Naive thymus-derived CD8-positive, alpha-beta T cell (primary cell): ENCODE results near the gene INTS2. TPM values are rescaled to one million over a fixed set of nuclear protein-coding genes. Genes with fewer than 3 reads are reported as not detected.
"Not testable (repeated sequence)": the region's sequence is repeated elsewhere in the genome, so short reads cannot be mapped to it uniquely, and the experiment has no call there.

Experiments
- ATAC-seq, 2 donors: fragments of 150-1000 bp; cut with Tn5 transposase in 1 of 2; sonication (Bioruptor Pico), chemical (Tn5 transposase) in 1 of 2; 1 replicate in 1 of 2; 2 replicates in 1 of 2; pipeline ENCODE4 v1.10.0; 2021; ENCODE audit warnings: mild to moderate bottlenecking in 2 of 2, moderate library complexity in 2 of 2
- POLR2A ChIA-PET: fragments of 350-600 bp; sonication (Branson Sonifier 250); formaldehyde crosslinking; loops from one replicate; lab custom pipeline; 2021; ENCODE audit warnings: antibody characterized with exemption; lab: Charles Lee
- DNase-seq, 10 donors: peaks; one replicate each; pipeline versions ENCODE4 v3.0.0 to v3.0.0-alpha.2; 2020 to 2022
- H3K27ac Mint-ChIP-seq, 10 donors: one replicate each; pipeline ENCODE4 v1.8.0; 2020 to 2022; ENCODE audit warnings: mild to moderate bottlenecking in 10 of 10, mixed read lengths in 10 of 10, moderate library complexity in 4 of 10, inconsistent platforms in 1 of 10
- H3K27me3 Mint-ChIP-seq, 5 donors: one replicate each; pipeline ENCODE4 v1.8.0; 2021 to 2022; ENCODE audit warnings: mixed read lengths in 5 of 5
- H3K36me3 Mint-ChIP-seq, 3 donors: one replicate each; pipeline ENCODE4 v1.8.0; 2020 to 2022; ENCODE audit warnings: mixed read lengths in 3 of 3, mild to moderate bottlenecking in 2 of 3, inconsistent platforms in 1 of 3
- H3K4me1 Mint-ChIP-seq, 4 donors: one replicate each; pipeline ENCODE4 v1.8.0; 2021 to 2022; ENCODE audit warnings: mixed read lengths in 4 of 4
- H3K4me3 Mint-ChIP-seq, 10 donors: one replicate each; pipeline ENCODE4 v1.8.0; 2020 to 2022; ENCODE audit warnings: mild to moderate bottlenecking in 10 of 10, mixed read lengths in 10 of 10, moderate library complexity in 6 of 10, inconsistent platforms in 1 of 10
- H3K9me3 Mint-ChIP-seq, 9 donors: one replicate each; pipeline ENCODE4 v1.8.0; 2020 to 2022; ENCODE audit warnings: mixed read lengths in 9 of 9, mild to moderate bottlenecking in 3 of 9, inconsistent platforms in 1 of 9, moderate library complexity in 1 of 9
- polyA plus RNA-seq, 3 donors: library from polyadenylated mRNA; unstranded; fragments of 300-500 nt; fragmentation: Illumina TruSeq; gene quantifications; one replicate each; pipeline ENCODE4 v1.2.3, GENCODE V29; 2021
- total RNA-seq, 8 experiments: library from RNA in 2 of 8; stranded (reverse) in 2 of 8; gene quantifications; one replicate each; pipeline ENCODE4 v1.2.3 and lab custom pipeline; 2021 to 2026

Gene INTS2
- total and polyA plus RNA-seq, 5 experiments from 2014 or later, result 3.3 to 19.4 (median 4.0) TPM

- H3K36me3 Mint-ChIP-seq, result peaks cover 0 to 38% (median 2%) of the 10 kb centered on the region in 3 donors
These were observed 15.3 kb upstream of the INTS2 start for GRCh38 chr17:61943117-61943516.

GRCh38 chr17:61942085-61942484, 14.3 kb upstream of the INTS2 start:
- DNase-seq, result no peak
- Mint-ChIP-seq H3K4me1 (no peaks in the 10 kb centered on the region), H3K27me3 (no peaks in the 10 kb centered on the region), H3K36me3 (peaks cover 0 to 31% (median 2%) of the 10 kb centered on the region in 3 donors), H3K27ac (peak overlapping the region in 1 of 10 donors; percentile 27), H3K9me3 (no peaks in the 10 kb centered on the region), H3K4me3 (no peak overlapping the region)
- no peak for ATAC-seq
- POLR2A ChIA-PET, result no interaction called here

More at GRCh38 chr17:61943117-61943516, 15.3 kb upstream of the INTS2 start:
- no peak overlapping the region for H3K4me3 Mint-ChIP-seq
- no peaks in the 10 kb centered on the region for H3K27me3 Mint-ChIP-seq
- POLR2A ChIA-PET, result no interaction called here
- H3K27ac Mint-ChIP-seq, result no peak overlapping the region
- DNase-seq, result no peak
- ATAC-seq, result no peak
- H3K9me3 Mint-ChIP-seq, result no peaks in the 10 kb centered on the region
- H3K4me1 Mint-ChIP-seq, result no peaks in the 10 kb centered on the region

GRCh38 chr17:61928101-61928436, 287 bp upstream of the INTS2 start:
- H3K27ac Mint-ChIP-seq, result peak overlapping the region; percentile 91 to 99 (median 98)
- POLR2A ChIA-PET, result interaction anchor here (1.0 kb wide), 1 partner anchor 138 kb away, joined by 3 read pairs; no protein-coding TSS in a partner anchor
- H3K27me3 Mint-ChIP-seq, result peaks cover 0 to 3% (median 0%) of the 10 kb centered on the region in 5 donors
- no peaks in the 10 kb centered on the region for H3K9me3 Mint-ChIP-seq
- no peak for ATAC-seq
- H3K4me1 Mint-ChIP-seq, result peaks cover 8 to 26% (median 24%) of the 10 kb centered on the region in 4 donors
- H3K36me3 Mint-ChIP-seq, result peaks cover 0 to 16% (median 9%) of the 10 kb centered on the region in 3 donors
- H3K4me3 Mint-ChIP-seq, result peak overlapping the region; percentile 89 to 98 (median 95)
- no peak for DNase-seq

- peaks cover 0 to 3% (median 0%) of the 10 kb centered on the region in 5 donors for H3K27me3 Mint-ChIP-seq
- peaks cover 0 to 24% (median 10%) of the 10 kb centered on the region in 3 donors for H3K36me3 Mint-ChIP-seq
- peak overlapping the region; percentile 91 to 99 (median 98) for H3K27ac Mint-ChIP-seq
- peaks cover 8 to 26% (median 24%) of the 10 kb centered on the region in 4 donors for H3K4me1 Mint-ChIP-seq
- no peak for ATAC-seq
- H3K9me3 Mint-ChIP-seq, result no peaks in the 10 kb centered on the region
- peak overlapping the region; percentile 89 to 98 (median 95) for H3K4me3 Mint-ChIP-seq
- POLR2A ChIA-PET, result interaction anchor here (0.6 kb wide), 1 partner anchor 1476 kb away, joined by 3 read pairs; no protein-coding TSS in a partner anchor
- no peak for DNase-seq
These were observed 965 bp downstream of the INTS2 start for GRCh38 chr17:61926826-61927207.

- H3K9me3 Mint-ChIP-seq, H3K27me3 Mint-ChIP-seq, DNase-seq, ATAC-seq, POLR2A ChIA-PET, H3K27ac Mint-ChIP-seq, H3K4me3 Mint-ChIP-seq: not testable (repeated sequence)
- Mint-ChIP-seq H3K4me1 (peaks cover 2 to 11% (median 7%) of the 10 kb centered on the region in 4 donors), H3K36me3 (peaks cover 5 to 83% (median 32%) of the 10 kb centered on the region in 3 donors)
These were observed 12.6 kb downstream of the INTS2 start for GRCh38 chr17:61915162-61915561.

GRCh38 chr17:61908292-61909037, 19.3 kb downstream of the INTS2 start:
- Mint-ChIP-seq H3K9me3 (no peaks in the 10 kb centered on the region), H3K27ac (no peak overlapping the region), H3K27me3 (no peaks in the 10 kb centered on the region), H3K4me1 (peaks cover 0 to 6% (median under 1%) of the 10 kb centered on the region in 4 donors), H3K4me3 (no peak overlapping the region), H3K36me3 (peaks cover 18 to 85% (median 26%) of the 10 kb centered on the region in 3 donors)
- POLR2A ChIA-PET, result no interaction called here
- DNase-seq (no peak), ATAC-seq (no peak)

GRCh38 chr17:61907361-61907760, 20.4 kb downstream of the INTS2 start:
- DNase-seq (no peak), ATAC-seq (no peak)
- peaks cover 22 to 84% (median 31%) of the 10 kb centered on the region in 3 donors for H3K36me3 Mint-ChIP-seq
- no peaks in the 10 kb centered on the region for H3K27me3 Mint-ChIP-seq
- POLR2A ChIA-PET, result interaction anchor here (0.5 kb wide), 1 partner anchor 24 kb away, joined by 3 read pairs; no protein-coding TSS in a partner anchor
- H3K27ac Mint-ChIP-seq, result peak overlapping the region in 2 of 10 donors; percentile 3 to 4
- no peaks in the 10 kb centered on the region for H3K9me3 Mint-ChIP-seq
- H3K4me3 Mint-ChIP-seq, result no peak overlapping the region
- H3K4me1 Mint-ChIP-seq, result peaks cover 0 to 6% (median under 1%) of the 10 kb centered on the region in 4 donors

GRCh38 chr17:61904094-61904710, 23.6 kb downstream of the INTS2 start:
- no peaks in the 10 kb centered on the region for H3K9me3 Mint-ChIP-seq
- DNase-seq (peak in 4 of 10 donors; percentile 6 to 37 (median 25)), ATAC-seq (peak; percentile 59 to 66)
- H3K4me1 Mint-ChIP-seq, result peaks cover 0 to 6% (median under 1%) of the 10 kb centered on the region in 4 donors
- H3K27ac Mint-ChIP-seq, result peak overlapping the region; percentile 46 to 92 (median 80)
- peak overlapping the region in 7 of 10 donors; percentile 56 to 78 (median 62) for H3K4me3 Mint-ChIP-seq
- H3K36me3 Mint-ChIP-seq, result peaks cover 13 to 85% (median 25%) of the 10 kb centered on the region in 3 donors
- POLR2A ChIA-PET, result no interaction called here
- H3K27me3 Mint-ChIP-seq, result no peaks in the 10 kb centered on the region

- peak overlapping the region in 4 of 10 donors; percentile 17 to 92 (median 72) for H3K27ac Mint-ChIP-seq
- peaks cover 13 to 88% (median 25%) of the 10 kb centered on the region in 3 donors for H3K36me3 Mint-ChIP-seq
- peaks cover 0 to 6% (median under 1%) of the 10 kb centered on the region in 4 donors for H3K4me1 Mint-ChIP-seq
- no peak for DNase-seq
- POLR2A ChIA-PET, result interaction anchor here (0.6 kb wide), 1 partner anchor 61 kb away, joined by 3 read pairs; no protein-coding TSS in a partner anchor
- H3K4me3 Mint-ChIP-seq, result peak overlapping the region in 2 of 10 donors; percentile 4 to 31
- ATAC-seq, result no peak
- no peaks in the 10 kb centered on the region for H3K27me3 Mint-ChIP-seq
- H3K9me3 Mint-ChIP-seq, result no peaks in the 10 kb centered on the region
These were observed 24.5 kb downstream of the INTS2 start for GRCh38 chr17:61903251-61903650.

GRCh38 chr17:61897548-61898180, 30.1 kb downstream of the INTS2 start:
- POLR2A ChIA-PET, result no interaction called here
- DNase-seq (no peak), ATAC-seq (no peak)
- Mint-ChIP-seq H3K4me3 (no peak overlapping the region), H3K4me1 (peaks cover 0 to 4% (median 0%) of the 10 kb centered on the region in 4 donors), H3K9me3 (no peaks in the 10 kb centered on the region), H3K36me3 (peaks cover 0 to 81% (median 6%) of the 10 kb centered on the region in 3 donors), H3K27ac (peak overlapping the region in 1 of 10 donors; percentile 38), H3K27me3 (no peaks in the 10 kb centered on the region)

- Mint-ChIP-seq H3K4me1 (peaks cover 0 to 2% (median 0%) of the 10 kb centered on the region in 4 donors), H3K36me3 (peaks cover 0 to 84% (median 9%) of the 10 kb centered on the region in 3 donors), H3K9me3 (no peaks in the 10 kb centered on the region), H3K4me3 (no peak overlapping the region), H3K27me3 (no peaks in the 10 kb centered on the region), H3K27ac (peak overlapping the region in 1 of 10 donors; percentile 24)
- POLR2A ChIA-PET, result no interaction called here
- no peak for DNase-seq
- ATAC-seq, result no peak
These were observed 32.4 kb downstream of the INTS2 start for GRCh38 chr17:61895391-61895790.

GRCh38 chr17:61894310-61894709, 33.5 kb downstream of the INTS2 start:
- peaks cover 0 to 85% (median 16%) of the 10 kb centered on the region in 3 donors for H3K36me3 Mint-ChIP-seq
- H3K27me3 Mint-ChIP-seq, H3K4me3 Mint-ChIP-seq: not testable (repeated sequence)

More at GRCh38 chr17:61894310-61894709, 33.5 kb downstream of the INTS2 start:
- DNase-seq, POLR2A ChIA-PET, H3K27ac Mint-ChIP-seq, H3K9me3 Mint-ChIP-seq, H3K4me1 Mint-ChIP-seq, ATAC-seq: not testable (repeated sequence)
